ENCODE measurements around the gene RAB1B. TPM values are rescaled to one million over a fixed set of nuclear protein-coding genes. Genes with fewer than 3 reads are reported as not detected.

Gene RAB1B
- total and polyA plus RNA-seq, 10 of the 15 experiments (the other 5 are each of a cell fraction or from before 2014, with no cell fraction given): 10.4 to 193 (median 96.9) TPM

DNA sequence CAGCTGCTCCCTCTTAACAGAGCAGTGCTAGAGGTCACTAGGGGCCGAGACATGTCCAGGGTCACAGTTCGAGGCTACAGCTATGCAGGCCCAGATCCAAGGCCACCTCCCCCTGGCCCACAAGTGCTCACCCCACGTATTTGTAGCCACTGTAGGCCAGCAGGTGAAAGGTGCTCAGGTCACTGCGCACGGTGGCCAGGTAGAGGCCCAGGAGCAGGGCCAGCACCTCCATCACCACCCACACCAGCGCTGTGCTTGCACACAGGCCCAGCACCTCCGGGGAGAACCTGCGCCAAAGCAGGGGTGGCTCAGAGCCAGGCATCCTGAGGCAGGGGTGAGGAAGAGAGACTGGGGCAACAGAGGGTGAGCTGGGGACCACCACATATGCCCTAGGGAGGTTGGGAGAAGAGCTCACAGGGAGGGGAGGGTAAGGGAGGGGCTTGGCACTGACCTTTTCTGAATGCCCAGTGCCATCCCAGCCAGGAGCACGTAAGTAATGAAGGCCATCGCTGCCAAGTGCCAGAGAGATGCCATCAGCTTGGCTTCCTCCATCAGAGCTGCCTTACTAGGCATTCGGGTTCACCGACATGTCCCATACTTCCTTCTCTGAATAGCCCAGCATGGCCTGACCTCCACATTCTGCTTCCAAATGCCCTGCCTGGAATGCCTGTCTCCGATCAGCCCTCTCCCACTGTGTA is 17.0 kb downstream of the RAB1B start:
- no peak for ATAC-seq
- TF ChIP-seq SPI1 (IDR thresholded peaks at IDR 0.05; ENCODE audit: borderline replicate concordance, insufficient read depth, low read depth, low read length) (no peak), POLR2AphosphoS5 (IDR thresholded peaks at IDR 0.05; ENCODE audit: low read length) (0 out of 2 replicates have a peak, but pooled peaks have one; percentile 38), POLR2A (IDR thresholded peaks at IDR 0.05; ENCODE audit: low read depth, low read length) (0 out of 2 replicates have a peak, but pooled peaks have one; percentile 16), SREBF1 (IDR thresholded peaks at IDR 0.05; ENCODE audit: low read length) (no peak), BMI1 (IDR thresholded peaks at IDR 0.05; ENCODE audit: borderline replicate concordance) (no peak), STAT3 (IDR thresholded peaks at IDR 0.05; ENCODE audit: low read depth, low read length) (no peak)
- TF ChIP-seq, protein P1, sequence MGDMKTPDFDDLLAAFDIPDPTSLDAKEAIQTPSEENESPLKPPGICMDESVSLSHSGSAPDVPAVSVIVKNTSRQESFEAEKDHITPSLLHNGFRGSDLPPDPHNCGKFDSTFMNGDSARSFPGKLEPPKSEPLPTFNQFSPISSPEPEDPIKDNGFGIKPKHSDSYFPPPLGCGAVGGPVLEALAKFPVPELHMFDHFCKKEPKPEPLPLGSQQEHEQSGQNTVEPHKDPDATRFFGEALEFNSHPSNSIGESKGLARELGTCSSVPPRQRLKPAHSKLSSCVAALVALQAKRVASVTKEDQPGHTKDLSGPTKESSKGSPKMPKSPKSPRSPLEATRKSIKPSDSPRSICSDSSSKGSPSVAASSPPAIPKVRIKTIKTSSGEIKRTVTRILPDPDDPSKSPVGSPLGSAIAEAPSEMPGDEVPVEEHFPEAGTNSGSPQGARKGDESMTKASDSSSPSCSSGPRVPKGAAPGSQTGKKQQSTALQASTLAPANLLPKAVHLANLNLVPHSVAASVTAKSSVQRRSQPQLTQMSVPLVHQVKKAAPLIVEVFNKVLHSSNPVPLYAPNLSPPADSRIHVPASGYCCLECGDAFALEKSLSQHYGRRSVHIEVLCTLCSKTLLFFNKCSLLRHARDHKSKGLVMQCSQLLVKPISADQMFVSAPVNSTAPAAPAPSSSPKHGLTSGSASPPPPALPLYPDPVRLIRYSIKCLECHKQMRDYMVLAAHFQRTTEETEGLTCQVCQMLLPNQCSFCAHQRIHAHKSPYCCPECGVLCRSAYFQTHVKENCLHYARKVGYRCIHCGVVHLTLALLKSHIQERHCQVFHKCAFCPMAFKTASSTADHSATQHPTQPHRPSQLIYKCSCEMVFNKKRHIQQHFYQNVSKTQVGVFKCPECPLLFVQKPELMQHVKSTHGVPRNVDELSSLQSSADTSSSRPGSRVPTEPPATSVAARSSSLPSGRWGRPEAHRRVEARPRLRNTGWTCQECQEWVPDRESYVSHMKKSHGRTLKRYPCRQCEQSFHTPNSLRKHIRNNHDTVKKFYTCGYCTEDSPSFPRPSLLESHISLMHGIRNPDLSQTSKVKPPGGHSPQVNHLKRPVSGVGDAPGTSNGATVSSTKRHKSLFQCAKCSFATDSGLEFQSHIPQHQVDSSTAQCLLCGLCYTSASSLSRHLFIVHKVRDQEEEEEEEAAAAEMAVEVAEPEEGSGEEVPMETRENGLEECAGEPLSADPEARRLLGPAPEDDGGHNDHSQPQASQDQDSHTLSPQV (IDR thresholded peaks at IDR 0.05): no peak
- BruUV-seq (replicated peaks): no TSS peak
- Histone ChIP-seq H3K27ac (ENCODE audit: control insufficient read depth, insufficient read depth) (no peak overlapping the region), H3K79me2 (ENCODE audit: control insufficient read depth, insufficient read depth, low read length) (peaks cover 12% of the 10 kb centered on the region), H3K9ac (ENCODE audit: control insufficient read depth, insufficient read depth, low read length) (no peak overlapping the region), H3K36me3 (ENCODE audit: control insufficient read depth in 2 of 2, insufficient read depth in 2 of 2, low read length in 1 of 2) (no peaks in the 10 kb centered on the region; a peak in 1 of 4 replicates), H3K4me1 (ENCODE audit: control insufficient read depth, insufficient read depth, low read length) (peaks cover 21% of the 10 kb centered on the region), H2AFZ (ENCODE audit: control insufficient read depth, low read depth, low read length) (no peak overlapping the region), H3K27me3 (replicated peaks in 1 of 2; ENCODE audit: control insufficient read depth in 2 of 2, insufficient read depth in 2 of 2, low read length in 1 of 2) (no peaks in the 10 kb centered on the region), H3K4me3 (no peak overlapping the region), H4K20me1 (ENCODE audit: control insufficient read depth, insufficient read depth) (no peaks in the 10 kb centered on the region; the same call in none of the 2 replicates), H3K9me3 (replicated peaks; ENCODE audit: control insufficient read depth, insufficient read depth, low read length) (no peaks in the 10 kb centered on the region), H3K4me2 (ENCODE audit: control insufficient read depth, insufficient read depth) (no peak overlapping the region)
- intact Hi-C loops (cut with micrococcal nuclease; ENCODE audit: unreplicated experiment) (no loop called here), in situ Hi-C loops (cut with MboI) (no loop called here)
- ChIA-PET RAD21 (ENCODE audit: unreplicated experiment) (interaction anchor here (0.6 kb wide), 1 partner anchor 148 kb away, joined by 3 read pairs; no protein-coding TSS in a partner anchor), CTCF (interaction anchor here (0.6 to 2.2 kb wide), 5 partner anchors 26 to 398 kb away, joined by 3 to 9 read pairs (median 3); no protein-coding TSS in a partner anchor), POLR2A (interaction anchor here (1.6 to 1.9 kb wide), 2 partner anchors 17 to 25 kb away, joined by 5 to 6 read pairs; partner anchors contain the start of gene RAB1B), SMC1A (ENCODE audit: uncharacterized antibody, unreplicated experiment) (interaction anchor here (1.2 kb wide), 1 partner anchor 32 kb away, joined by 3 read pairs; no protein-coding TSS in a partner anchor)
- FAIRE-seq: no peak
- DNase-seq (ENCODE audit: low read depth, low spot score): no peak
- WGBS (ENCODE audit: insufficient coverage, insufficient replicate concordance, low lambda C conversion rate, missing lambda C conversion rate): 90% methylated on average over 13 of the region's 13 CpGs
